ENCODE data around the gene PRCP.

Gene PRCP

GRCh38 chr11:82802710-82803109, 97.5 kb downstream of the PRCP start:
- H3K4me3 ChIP-seq (ENCODE audit: low read depth, low read length): no peak overlapping the region

GRCh38 chr11:82796998-82797961, 103.0 kb downstream of the PRCP start:
- no peak for TF ChIP-seq CTCF (IDR thresholded peaks at IDR 0.05; ENCODE audit: insufficient read depth, low read depth, low read length, missing control alignments)
- H3K4me3 ChIP-seq (ENCODE audit: low read depth, low read length): no peak overlapping the region
- DNase-seq (ENCODE audit: low read depth): no peak

More at GRCh38 chr11:82802710-82803109, 97.5 kb downstream of the PRCP start:
- no peak for DNase-seq (ENCODE audit: low read depth)
- TF ChIP-seq CTCF (IDR thresholded peaks at IDR 0.05; ENCODE audit: insufficient read depth, low read depth, low read length, missing control alignments): no peak

- DNase-seq (ENCODE audit: low read depth): no peak
- H3K4me3 ChIP-seq (ENCODE audit: low read depth, low read length): no peak overlapping the region
- no peak for TF ChIP-seq CTCF (IDR thresholded peaks at IDR 0.05; ENCODE audit: insufficient read depth, low read depth, low read length, missing control alignments)
Observed at GRCh38 chr11:82794490-82794889, 105.7 kb downstream of the PRCP start.

GRCh38 chr11:82792822-82793569, 107.2 kb downstream of the PRCP start:
- no peak for TF ChIP-seq CTCF (IDR thresholded peaks at IDR 0.05; ENCODE audit: insufficient read depth, low read depth, low read length, missing control alignments)
- no peak for DNase-seq (ENCODE audit: low read depth)
- H3K4me3 ChIP-seq (ENCODE audit: low read depth, low read length): no peak overlapping the region

GRCh38 chr11:82792319-82792718, 107.9 kb downstream of the PRCP start:
- TF ChIP-seq CTCF (IDR thresholded peaks at IDR 0.05; ENCODE audit: insufficient read depth, low read depth, low read length, missing control alignments): no peak
- DNase-seq (ENCODE audit: low read depth): no peak
- H3K4me3 ChIP-seq (ENCODE audit: low read depth, low read length): no peak overlapping the region

GRCh38 chr11:82791779-82792178, 108.5 kb downstream of the PRCP start:
- no peak for DNase-seq (ENCODE audit: low read depth)
- no peak overlapping the region for H3K4me3 ChIP-seq (ENCODE audit: low read depth, low read length)
- no peak for TF ChIP-seq CTCF (IDR thresholded peaks at IDR 0.05; ENCODE audit: insufficient read depth, low read depth, low read length, missing control alignments)

Data from GM12865 (cell line).